Neural progenitor cell (in vitro differentiated cells): ENCODE data around the gene RPL39L.

Source experiments
- CTCF ChIP-seq: fragments of 200-600 bp; sonication (generic); IDR thresholded peaks from 2 replicates; pipeline ENCODE4 v1.5.1; 2017; ENCODE audit warnings: antibody characterized with exemption, mild to moderate bottlenecking
- EZH2 ChIP-seq: fragments of 200-600 bp; sonication (generic); IDR thresholded peaks from 2 replicates; pipeline ENCODE4 v1.6.1; 2017; ENCODE audit warnings: antibody characterized with exemption, mild to moderate bottlenecking, moderate library complexity
- EZH2phosphoT487 ChIP-seq: fragments of 200-600 bp; sonication (generic); IDR thresholded peaks from 2 replicates; pipeline ENCODE4 v1.6.1; 2017; ENCODE audit warnings: antibody characterized with exemption

- no peak for TF ChIP-seq CTCF
- TF ChIP-seq EZH2: no peak
- TF ChIP-seq EZH2phosphoT487: no peak
Measured at GRCh38 chr3:187110156-187110555, 29.1 kb downstream of the RPL39L start.
